ENCODE measurements around the gene ZNF783. TPM values are rescaled to one million over a fixed set of nuclear protein-coding genes. Genes with fewer than 3 reads are reported as not detected.

The ZNF783 gene
- total and polyA plus RNA-seq, 2 donors = 7.1 to 12.2 TPM

GRCh38 chr7:149291781-149292461 lies 29.9 kb downstream of the ZNF783 start:
- no peak overlapping the region for H3K4me3 ChIP-seq (ENCODE audit: low read depth, low read length)
- H3K4me1 ChIP-seq (ENCODE audit: insufficient read depth) = no peaks in the 10 kb centered on the region
- DNase-seq (ENCODE audit: extremely low spot score) = no peak
- H3K27ac ChIP-seq (ENCODE audit: low read depth) = no peak overlapping the region
- WGBS = 87% methylated on average over 16 of the region's 16 CpGs
- no peaks in the 10 kb centered on the region for H3K36me3 ChIP-seq (ENCODE audit: insufficient read depth)

- no peak overlapping the region for H3K27ac ChIP-seq (ENCODE audit: low read depth)
- no peaks in the 10 kb centered on the region for H3K4me1 ChIP-seq (ENCODE audit: insufficient read depth)
- H3K4me3 ChIP-seq (ENCODE audit: low read depth, low read length) = no peak overlapping the region
- 70% methylated on average over 9 of the region's 9 CpGs for WGBS
- H3K36me3 ChIP-seq (ENCODE audit: insufficient read depth) = no peaks in the 10 kb centered on the region
- DNase-seq (ENCODE audit: extremely low spot score) = no peak
These were observed 30.4 kb downstream of the ZNF783 start for GRCh38 chr7:149292462-149292823.

GRCh38 chr7:149293338-149293737 lies 31.3 kb downstream of the ZNF783 start:
- Histone ChIP-seq H3K27ac (ENCODE audit: low read depth) (no peak overlapping the region), H3K4me3 (ENCODE audit: low read depth, low read length) (no peak overlapping the region), H3K4me1 (ENCODE audit: insufficient read depth) (no peaks in the 10 kb centered on the region), H3K36me3 (ENCODE audit: insufficient read depth) (no peaks in the 10 kb centered on the region)
- DNase-seq (ENCODE audit: extremely low spot score) = no peak
- 91% methylated on average over 9 of the region's 9 CpGs for WGBS

- 95% methylated on average over 15 of the region's 15 CpGs for WGBS
- Histone ChIP-seq H3K4me3 (ENCODE audit: low read depth, low read length) (no peak overlapping the region), H3K36me3 (ENCODE audit: insufficient read depth) (no peaks in the 10 kb centered on the region), H3K27ac (ENCODE audit: low read depth) (no peak overlapping the region), H3K4me1 (ENCODE audit: insufficient read depth) (no peaks in the 10 kb centered on the region)
- no peak for DNase-seq (ENCODE audit: extremely low spot score)
These were observed 32.1 kb downstream of the ZNF783 start for GRCh38 chr7:149293946-149294633.

- WGBS = 97% methylated on average over 55 of the region's 55 CpGs
- H3K27ac ChIP-seq (ENCODE audit: low read depth) = no peak overlapping the region
- no peak overlapping the region for H3K4me3 ChIP-seq (ENCODE audit: low read depth, low read length)
- no peaks in the 10 kb centered on the region for H3K4me1 ChIP-seq (ENCODE audit: insufficient read depth)
- H3K36me3 ChIP-seq (ENCODE audit: insufficient read depth) = no peaks in the 10 kb centered on the region
- DNase-seq (ENCODE audit: extremely low spot score) = no peak
These were observed 32.9 kb downstream of the ZNF783 start for GRCh38 chr7:149294634-149295480.

GRCh38 chr7:149295481-149295850 lies 33.5 kb downstream of the ZNF783 start:
- DNase-seq (ENCODE audit: extremely low spot score) = no peak
- 93% methylated on average over 6 of the region's 6 CpGs for WGBS
- no peak overlapping the region for H3K27ac ChIP-seq (ENCODE audit: low read depth)
- H3K4me3 ChIP-seq (ENCODE audit: low read depth, low read length) = no peak overlapping the region
- no peaks in the 10 kb centered on the region for H3K36me3 ChIP-seq (ENCODE audit: insufficient read depth)
- H3K4me1 ChIP-seq (ENCODE audit: insufficient read depth) = no peaks in the 10 kb centered on the region

- Histone ChIP-seq H3K36me3 (ENCODE audit: insufficient read depth) (no peaks in the 10 kb centered on the region), H3K27ac (ENCODE audit: low read depth) (no peak overlapping the region), H3K4me1 (ENCODE audit: insufficient read depth) (no peaks in the 10 kb centered on the region), H3K4me3 (ENCODE audit: low read depth, low read length) (no peak overlapping the region)
- DNase-seq (ENCODE audit: extremely low spot score) = no peak
- WGBS = 88% methylated on average over 4 of the region's 4 CpGs
These were observed 34.4 kb downstream of the ZNF783 start for GRCh38 chr7:149296368-149296767.

- DNase-seq (ENCODE audit: extremely low spot score) = no peak
- no peaks in the 10 kb centered on the region for H3K4me1 ChIP-seq (ENCODE audit: insufficient read depth)
- WGBS = 77% methylated on average over 5 of the region's 5 CpGs
- no peaks in the 10 kb centered on the region for H3K36me3 ChIP-seq (ENCODE audit: insufficient read depth)
- H3K4me3 ChIP-seq (ENCODE audit: low read depth, low read length) = no peak overlapping the region
- no peak overlapping the region for H3K27ac ChIP-seq (ENCODE audit: low read depth)
These were observed 35.2 kb downstream of the ZNF783 start for GRCh38 chr7:149297034-149297755.

- DNase-seq (ENCODE audit: extremely low spot score) = no peak
- Histone ChIP-seq H3K27ac (ENCODE audit: low read depth) (no peak overlapping the region), H3K4me3 (ENCODE audit: low read depth, low read length) (no peak overlapping the region), H3K4me1 (ENCODE audit: insufficient read depth) (no peaks in the 10 kb centered on the region), H3K36me3 (ENCODE audit: insufficient read depth) (no peaks in the 10 kb centered on the region)
- 73% methylated on average over 8 of the region's 8 CpGs for WGBS
These were observed 38.8 kb downstream of the ZNF783 start for GRCh38 chr7:149300620-149301285.

- no peak overlapping the region for H3K4me3 ChIP-seq (ENCODE audit: low read depth, low read length)
- H3K4me1 ChIP-seq (ENCODE audit: insufficient read depth) = no peaks in the 10 kb centered on the region
- H3K36me3 ChIP-seq (ENCODE audit: insufficient read depth) = no peaks in the 10 kb centered on the region
- WGBS = 92% methylated on average over 12 of the region's 12 CpGs
- no peak overlapping the region for H3K27ac ChIP-seq (ENCODE audit: low read depth)
- no peak for DNase-seq (ENCODE audit: extremely low spot score)
These were observed 40.2 kb downstream of the ZNF783 start for GRCh38 chr7:149302222-149302621.

- WGBS = 77% methylated on average over 2 of the region's 2 CpGs
- Histone ChIP-seq H3K27ac (ENCODE audit: low read depth) (no peak overlapping the region), H3K4me1 (ENCODE audit: insufficient read depth) (no peaks in the 10 kb centered on the region), H3K4me3 (ENCODE audit: low read depth, low read length) (no peak overlapping the region), H3K36me3 (ENCODE audit: insufficient read depth) (no peaks in the 10 kb centered on the region)
- DNase-seq (ENCODE audit: extremely low spot score) = no peak
These were observed 40.9 kb downstream of the ZNF783 start for GRCh38 chr7:149302865-149303264.

- Histone ChIP-seq H3K27ac (ENCODE audit: low read depth) (no peak overlapping the region), H3K4me3 (ENCODE audit: low read depth, low read length) (no peak overlapping the region), H3K36me3 (ENCODE audit: insufficient read depth) (no peaks in the 10 kb centered on the region), H3K4me1 (ENCODE audit: insufficient read depth) (no peaks in the 10 kb centered on the region)
- WGBS = 82% methylated on average over 7 of the region's 7 CpGs
- DNase-seq (ENCODE audit: extremely low spot score) = no peak
These were observed 42.0 kb downstream of the ZNF783 start for GRCh38 chr7:149304006-149304405.

- Histone ChIP-seq H3K27ac (ENCODE audit: low read depth) (no peak overlapping the region), H3K36me3 (ENCODE audit: insufficient read depth) (no peaks in the 10 kb centered on the region), H3K4me3 (ENCODE audit: low read depth, low read length) (no peak overlapping the region), H3K4me1 (ENCODE audit: insufficient read depth) (no peaks in the 10 kb centered on the region)
- no peak for DNase-seq (ENCODE audit: extremely low spot score)
- WGBS = 89% methylated on average over 4 of the region's 4 CpGs
These were observed 44.9 kb downstream of the ZNF783 start for GRCh38 chr7:149306854-149307253.
